Measurements from ENCODE around the gene TMEM238. TPM values are rescaled to one million over a fixed set of nuclear protein-coding genes. Genes with fewer than 3 reads are reported as not detected.
"Not testable (repeated sequence)": the region's sequence is repeated elsewhere in the genome, so short reads cannot be mapped to it uniquely, and the experiment has no call there.

The TMEM238 gene
- total RNA-seq, 1 experiment from 2014 or later = 22.8 TPM

DNA sequence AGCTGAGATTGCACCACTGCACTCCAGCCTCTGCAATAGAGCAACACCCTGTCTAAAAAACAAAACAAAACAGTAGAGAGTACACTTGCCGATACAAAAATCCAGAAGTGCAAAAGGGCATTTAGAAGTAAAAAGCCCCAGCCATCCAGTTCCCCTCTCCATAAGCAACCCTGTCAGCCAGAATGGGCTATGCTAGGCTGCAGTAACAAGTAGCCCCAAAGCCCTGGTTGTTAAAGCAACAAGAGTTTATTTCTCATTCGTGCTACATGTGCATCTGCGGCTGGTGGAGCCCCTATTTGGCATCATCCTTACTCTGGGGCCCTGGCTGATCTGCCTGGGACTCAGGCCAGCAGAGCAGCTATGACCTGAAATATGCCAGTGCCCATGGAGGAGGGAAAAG, 40.4 kb upstream of the TMEM238 start:
- Histone ChIP-seq H3K79me2 (ENCODE audit: low read length) (no peaks in the 10 kb centered on the region), H4K20me1 (ENCODE audit: low read length) (no peaks in the 10 kb centered on the region), H3K27me3 (ENCODE audit: low read length) (peaks cover 18% of the 10 kb centered on the region; the same call in 1 of the 2 replicates), H3K36me3 (ENCODE audit: low read depth, low read length) (no peaks in the 10 kb centered on the region), H3K4me2 (ENCODE audit: low read length) (no peak overlapping the region), H3K9me3 (ENCODE audit: low read length) (no peaks in the 10 kb centered on the region), H3F3A (ENCODE audit: low read length, unreplicated experiment) (no peaks in the 10 kb centered on the region), H2AFZ (ENCODE audit: low read length) (no peak overlapping the region), H3K9me2 (replicated peaks; ENCODE audit: low read length) (no peaks in the 10 kb centered on the region), H3K9ac (ENCODE audit: low read length) (no peak overlapping the region), H3K4me1 (ENCODE audit: insufficient read depth, low read length) (no peaks in the 10 kb centered on the region), H3K27ac (ENCODE audit: low read length) (no peak overlapping the region), H3K4me3 (ENCODE audit: low read length) (no peak overlapping the region)
- POLR2A ChIA-PET (ENCODE audit: unreplicated experiment) = no interaction called here
- no peak for ATAC-seq
- TF ChIP-seq EZH2phosphoT487 (IDR thresholded peaks at IDR 0.05; ENCODE audit: borderline replicate concordance, low read length) (no peak), CTCF (conservative IDR thresholded peaks at IDR 0.05; ENCODE audit: low read depth, low read length) (no peak), EZH2 (IDR thresholded peaks at IDR 0.05; ENCODE audit: low read length, unreplicated experiment) (no peak)
- intact Hi-C loops (cut with micrococcal nuclease) = no loop called here
- BruUV-seq (replicated peaks) = no TSS peak
- CTCF ChIA-PET = no interaction called here
- no peak for DNase-seq

- ChIA-PET POLR2A (ENCODE audit: unreplicated experiment) (interaction anchor here (0.6 kb wide), 1 partner anchor 53 kb away, joined by 4 read pairs; the partner anchor contains the start of gene ZNF628), CTCF (no interaction called here)
- no peaks in the 10 kb centered on the region for H3F3A ChIP-seq (ENCODE audit: low read length, unreplicated experiment)
- H3K4me1 ChIP-seq (ENCODE audit: insufficient read depth, low read length) = no peaks in the 10 kb centered on the region
- H2AFZ ChIP-seq (ENCODE audit: low read length) = no peak overlapping the region
- peaks cover 18% of the 10 kb centered on the region; the same call in 1 of the 2 replicates for H3K27me3 ChIP-seq (ENCODE audit: low read length)
- no peak for DNase-seq
- no TSS peak for BruUV-seq (replicated peaks)
- H3K4me2 ChIP-seq (ENCODE audit: low read length) = no peak overlapping the region
- H3K79me2 ChIP-seq (ENCODE audit: low read length) = no peaks in the 10 kb centered on the region
- H3K9me2 ChIP-seq (replicated peaks; ENCODE audit: low read length) = no peaks in the 10 kb centered on the region
- no peaks in the 10 kb centered on the region for H3K9me3 ChIP-seq (ENCODE audit: low read length)
- H3K27ac ChIP-seq (ENCODE audit: low read length) = no peak overlapping the region
- TF ChIP-seq EZH2phosphoT487 (IDR thresholded peaks at IDR 0.05; ENCODE audit: borderline replicate concordance, low read length) (no peak), EZH2 (IDR thresholded peaks at IDR 0.05; ENCODE audit: low read length, unreplicated experiment) (no peak), CTCF (conservative IDR thresholded peaks at IDR 0.05; ENCODE audit: low read depth, low read length) (no peak)
- no peaks in the 10 kb centered on the region for H3K36me3 ChIP-seq (ENCODE audit: low read depth, low read length)
- no peak overlapping the region for H3K9ac ChIP-seq (ENCODE audit: low read length)
- ATAC-seq = no peak
- intact Hi-C loops (cut with micrococcal nuclease) = no loop called here
- H3K4me3 ChIP-seq (ENCODE audit: low read length) = no peak overlapping the region
- H4K20me1 ChIP-seq (ENCODE audit: low read length) = no peaks in the 10 kb centered on the region
These were observed 39.3 kb upstream of the TMEM238 start for GRCh38 chr19:55423225-55424005.

GRCh38 chr19:55421281-55421680, 37.2 kb upstream of the TMEM238 start:
- H4K20me1 ChIP-seq (ENCODE audit: low read length); H3F3A ChIP-seq (ENCODE audit: low read length, unreplicated experiment); H3K9me3 ChIP-seq (ENCODE audit: low read length); CTCF ChIA-PET; ATAC-seq; POLR2A ChIA-PET (ENCODE audit: unreplicated experiment); BruUV-seq (replicated peaks); H3K4me3 ChIP-seq (ENCODE audit: low read length); H3K9ac ChIP-seq (ENCODE audit: low read length); H3K4me2 ChIP-seq (ENCODE audit: low read length); H3K27ac ChIP-seq (ENCODE audit: low read length); H2AFZ ChIP-seq (ENCODE audit: low read length); H3K4me1 ChIP-seq (ENCODE audit: insufficient read depth, low read length); H3K79me2 ChIP-seq (ENCODE audit: low read length); intact Hi-C loops (cut with micrococcal nuclease); H3K36me3 ChIP-seq (ENCODE audit: low read depth, low read length); H3K9me2 ChIP-seq (replicated peaks; ENCODE audit: low read length); DNase-seq: not testable (repeated sequence)
- H3K27me3 ChIP-seq (ENCODE audit: low read length) = peaks cover 17% of the 10 kb centered on the region; the same call in 1 of the 2 replicates
